ENCODE measurements around the gene ATOH7. TPM values are rescaled to one million over a fixed set of nuclear protein-coding genes. Genes with fewer than 3 reads are reported as not detected.

ATOH7 gene
- total RNA-seq, 1 experiment from 2014 or later, result not detected

DNA sequence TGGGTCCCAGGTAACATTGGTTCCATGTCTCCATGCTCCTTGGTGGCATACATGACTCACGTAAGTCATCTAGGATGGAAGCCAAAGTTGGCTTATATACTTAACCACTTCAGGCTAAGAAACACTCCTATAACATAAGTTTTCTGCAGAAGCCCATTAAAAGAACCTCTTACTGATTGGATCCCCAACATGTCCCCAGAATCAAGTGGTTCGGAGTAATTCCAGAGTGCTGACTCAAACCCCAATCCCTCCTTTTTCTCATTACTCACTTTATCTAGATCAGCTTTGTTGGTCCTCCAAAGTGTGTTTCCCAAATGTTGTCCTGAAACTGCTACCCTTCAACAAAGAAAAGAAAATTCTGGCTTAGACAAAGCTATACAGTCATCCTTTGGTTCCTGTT is 10.1 kb upstream of the ATOH7 start:
- no peak overlapping the region for H3K4me3 ChIP-seq (ENCODE audit: low read length)
- no peak for DNase-seq
- no peak overlapping the region for H2AFZ ChIP-seq (ENCODE audit: low read length)
- H3K9me3 ChIP-seq (ENCODE audit: low read length), result no peaks in the 10 kb centered on the region
- H3K4me2 ChIP-seq (ENCODE audit: low read depth, low read length, poor library complexity, severe bottlenecking), result no peak overlapping the region
- H3K9me2 ChIP-seq (replicated peaks; ENCODE audit: insufficient read depth, low read length), result no peaks in the 10 kb centered on the region
- no peaks in the 10 kb centered on the region for H3K27me3 ChIP-seq (ENCODE audit: low read length)
- no peaks in the 10 kb centered on the region for H3K4me1 ChIP-seq (ENCODE audit: low read length)
- H3K27ac ChIP-seq (ENCODE audit: low read length), result no peak overlapping the region
- H4K20me1 ChIP-seq (ENCODE audit: insufficient read depth, low read depth, low read length), result no peaks in the 10 kb centered on the region
- no peaks in the 10 kb centered on the region for H3K36me3 ChIP-seq (ENCODE audit: insufficient read depth, low read length)
- no peaks in the 10 kb centered on the region for H3K79me2 ChIP-seq (ENCODE audit: low read length)
- no peak overlapping the region for H3K9ac ChIP-seq (ENCODE audit: low read length)

DNA sequence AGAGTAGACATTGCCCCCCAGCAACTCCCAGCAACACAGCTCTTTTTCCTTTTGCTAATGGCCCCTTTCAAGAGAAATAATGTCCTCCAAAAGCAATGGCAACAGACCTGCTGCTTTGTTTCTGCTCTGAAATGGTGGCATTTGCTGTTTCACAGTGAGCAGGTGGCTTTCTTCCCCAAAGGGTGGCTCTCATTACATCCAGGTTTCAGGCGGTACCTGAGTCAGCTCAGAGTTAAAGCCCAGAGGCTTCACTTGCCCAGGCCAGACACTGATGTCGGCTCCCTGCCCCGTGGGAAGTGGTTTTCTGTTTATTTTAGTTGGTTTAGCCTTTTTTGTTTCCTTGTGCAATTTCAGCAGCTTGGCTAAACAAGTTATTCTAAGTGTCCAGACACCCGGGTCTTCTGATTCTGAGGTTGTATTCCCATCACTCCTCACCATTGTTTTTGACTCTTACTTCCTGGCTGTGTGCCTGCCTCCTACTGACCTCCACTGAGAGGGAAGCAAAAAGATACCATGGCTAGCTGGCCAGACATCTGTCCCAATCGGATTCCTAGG is 7.8 kb upstream of the ATOH7 start:
- no peak for DNase-seq
- no peaks in the 10 kb centered on the region for H3K27me3 ChIP-seq (ENCODE audit: low read length)
- no peak overlapping the region for H3K9ac ChIP-seq (ENCODE audit: low read length)
- H3K9me2 ChIP-seq (replicated peaks; ENCODE audit: insufficient read depth, low read length), result no peaks in the 10 kb centered on the region
- H3K27ac ChIP-seq (ENCODE audit: low read length), result no peak overlapping the region
- no peaks in the 10 kb centered on the region for H3K4me1 ChIP-seq (ENCODE audit: low read length)
- no peak overlapping the region for H2AFZ ChIP-seq (ENCODE audit: low read length)
- H4K20me1 ChIP-seq (ENCODE audit: insufficient read depth, low read depth, low read length), result no peaks in the 10 kb centered on the region
- H3K79me2 ChIP-seq (ENCODE audit: low read length), result no peaks in the 10 kb centered on the region
- H3K4me3 ChIP-seq (ENCODE audit: low read length), result no peak overlapping the region
- H3K36me3 ChIP-seq (ENCODE audit: insufficient read depth, low read length), result no peaks in the 10 kb centered on the region
- no peaks in the 10 kb centered on the region for H3K9me3 ChIP-seq (ENCODE audit: low read length)
- no peak overlapping the region for H3K4me2 ChIP-seq (ENCODE audit: low read depth, low read length, poor library complexity, severe bottlenecking)

DNA sequence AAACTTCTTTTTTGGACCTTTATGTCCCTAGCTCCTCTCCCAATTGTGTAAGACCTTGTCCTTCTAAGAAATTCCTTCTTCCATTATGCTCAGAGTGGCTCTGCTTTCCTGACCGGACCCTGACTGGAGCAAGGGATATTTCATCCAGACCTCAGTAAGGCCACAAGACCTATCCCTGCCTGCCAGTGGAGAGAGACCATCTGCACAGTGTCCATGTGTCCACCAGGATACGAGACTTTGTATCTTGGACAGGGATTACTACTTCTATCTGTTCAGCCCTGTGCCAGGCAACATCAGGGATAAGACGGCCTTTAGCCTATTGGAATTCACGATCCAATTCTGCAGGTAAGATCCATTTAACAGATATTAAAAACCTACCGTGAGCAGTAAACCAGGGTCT is 7.2 kb upstream of the ATOH7 start:
- Histone ChIP-seq H3K36me3 (ENCODE audit: insufficient read depth, low read length) (no peaks in the 10 kb centered on the region), H3K4me2 (ENCODE audit: low read depth, low read length, poor library complexity, severe bottlenecking) (no peak overlapping the region), H4K20me1 (ENCODE audit: insufficient read depth, low read depth, low read length) (no peaks in the 10 kb centered on the region), H3K9ac (ENCODE audit: low read length) (no peak overlapping the region), H3K27me3 (ENCODE audit: low read length) (no peaks in the 10 kb centered on the region), H3K4me3 (ENCODE audit: low read length) (no peak overlapping the region), H2AFZ (ENCODE audit: low read length) (no peak overlapping the region), H3K79me2 (ENCODE audit: low read length) (no peaks in the 10 kb centered on the region), H3K27ac (ENCODE audit: low read length) (no peak overlapping the region), H3K9me3 (ENCODE audit: low read length) (no peaks in the 10 kb centered on the region), H3K4me1 (ENCODE audit: low read length) (no peaks in the 10 kb centered on the region), H3K9me2 (replicated peaks; ENCODE audit: insufficient read depth, low read length) (no peaks in the 10 kb centered on the region)
- DNase-seq, result no peak

DNA sequence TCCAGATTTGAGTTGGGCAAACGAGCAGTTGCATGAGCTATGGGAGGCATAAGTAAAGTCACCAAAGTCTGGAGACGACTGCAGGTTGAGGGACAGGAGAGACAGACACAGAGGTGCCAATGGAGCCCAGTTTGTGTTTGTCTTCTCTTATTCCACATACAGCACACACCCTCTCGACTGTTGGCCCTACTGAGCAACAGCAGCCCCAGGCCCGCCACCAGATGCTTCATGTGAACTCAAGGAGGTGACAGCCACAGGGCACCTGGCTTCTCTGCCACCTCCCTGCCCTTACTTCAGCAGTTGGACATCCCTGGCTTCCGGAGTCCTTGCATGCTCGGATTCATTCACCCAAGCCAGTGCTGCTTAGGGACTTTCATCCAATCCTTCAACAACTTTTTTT is 6.5 kb upstream of the ATOH7 start:
- no peaks in the 10 kb centered on the region for H3K9me2 ChIP-seq (replicated peaks; ENCODE audit: insufficient read depth, low read length)
- H4K20me1 ChIP-seq (ENCODE audit: insufficient read depth, low read depth, low read length), result no peaks in the 10 kb centered on the region

DNA sequence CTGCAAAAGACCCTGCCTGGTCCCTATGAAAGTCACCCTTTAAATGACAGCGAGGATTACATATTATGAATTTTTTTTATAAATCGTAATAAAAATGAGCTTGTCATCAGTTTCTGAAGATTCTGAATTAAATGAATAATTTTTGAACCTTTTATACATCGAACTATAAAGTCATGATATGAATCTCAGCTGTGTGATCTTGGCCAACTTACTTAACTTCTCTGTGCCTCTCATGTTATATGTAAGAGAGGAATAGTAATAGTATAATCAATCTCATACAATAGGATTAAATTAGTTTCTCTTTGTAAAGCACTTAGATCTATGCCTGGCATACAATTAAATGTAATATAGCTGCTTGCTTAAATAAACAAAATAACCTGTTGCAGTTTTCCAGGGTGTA is 5.3 kb upstream of the ATOH7 start:
- Histone ChIP-seq H3K79me2 (ENCODE audit: low read length) (no peaks in the 10 kb centered on the region), H3K4me3 (ENCODE audit: low read length) (no peak overlapping the region), H3K36me3 (ENCODE audit: insufficient read depth, low read length) (no peaks in the 10 kb centered on the region), H3K27ac (ENCODE audit: low read length) (no peak overlapping the region), H2AFZ (ENCODE audit: low read length) (no peak overlapping the region), H3K4me1 (ENCODE audit: low read length) (no peaks in the 10 kb centered on the region), H3K4me2 (ENCODE audit: low read depth, low read length, poor library complexity, severe bottlenecking) (no peak overlapping the region), H3K9me2 (replicated peaks; ENCODE audit: insufficient read depth, low read length) (no peaks in the 10 kb centered on the region), H3K9ac (ENCODE audit: low read length) (no peak overlapping the region), H3K9me3 (ENCODE audit: low read length) (no peaks in the 10 kb centered on the region), H4K20me1 (ENCODE audit: insufficient read depth, low read depth, low read length) (no peaks in the 10 kb centered on the region), H3K27me3 (ENCODE audit: low read length) (no peaks in the 10 kb centered on the region)
- no peak for DNase-seq

More for the DNA sequence above, 6.5 kb upstream of the ATOH7 start:
- no peak for DNase-seq
- Histone ChIP-seq H3K4me1 (ENCODE audit: low read length) (no peaks in the 10 kb centered on the region), H3K27me3 (ENCODE audit: low read length) (no peaks in the 10 kb centered on the region), H3K36me3 (ENCODE audit: insufficient read depth, low read length) (no peaks in the 10 kb centered on the region), H3K27ac (ENCODE audit: low read length) (no peak overlapping the region), H2AFZ (ENCODE audit: low read length) (no peak overlapping the region), H3K4me2 (ENCODE audit: low read depth, low read length, poor library complexity, severe bottlenecking) (no peak overlapping the region), H3K4me3 (ENCODE audit: low read length) (no peak overlapping the region), H3K9me3 (ENCODE audit: low read length) (no peaks in the 10 kb centered on the region), H3K9ac (ENCODE audit: low read length) (no peak overlapping the region), H3K79me2 (ENCODE audit: low read length) (no peaks in the 10 kb centered on the region)

DNA sequence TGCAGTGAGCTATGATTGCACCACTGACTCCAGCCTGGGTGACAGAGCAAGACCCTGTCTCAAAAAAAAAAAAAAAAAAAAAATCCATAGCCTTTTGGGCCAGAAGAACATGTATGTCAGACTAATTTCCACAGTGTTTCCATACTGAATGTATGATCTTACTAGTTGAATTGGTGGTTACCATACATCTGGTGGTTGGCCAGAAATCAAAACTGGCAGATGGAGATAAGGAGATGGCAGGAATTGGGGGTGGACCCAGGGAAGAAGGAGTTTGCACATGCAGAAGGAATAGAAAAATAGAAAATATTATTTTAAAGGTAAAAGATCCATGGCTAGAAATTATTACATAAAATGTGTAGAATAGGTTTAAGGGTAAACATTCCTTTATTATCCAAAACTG is 3.7 kb upstream of the ATOH7 start:
- H3K36me3 ChIP-seq (ENCODE audit: insufficient read depth, low read length), result no peaks in the 10 kb centered on the region
- H3K79me2 ChIP-seq (ENCODE audit: low read length), result no peaks in the 10 kb centered on the region
- no peaks in the 10 kb centered on the region for H3K9me2 ChIP-seq (replicated peaks; ENCODE audit: insufficient read depth, low read length)
- H3K27me3 ChIP-seq (ENCODE audit: low read length), result no peaks in the 10 kb centered on the region
- H2AFZ ChIP-seq (ENCODE audit: low read length), result no peak overlapping the region
- H3K4me3 ChIP-seq (ENCODE audit: low read length), result no peak overlapping the region
- no peak overlapping the region for H3K27ac ChIP-seq (ENCODE audit: low read length)
- H3K9me3 ChIP-seq (ENCODE audit: low read length), result no peaks in the 10 kb centered on the region
- peaks cover 13% of the 10 kb centered on the region for H3K4me1 ChIP-seq (ENCODE audit: low read length)
- DNase-seq, result no peak
- H3K9ac ChIP-seq (ENCODE audit: low read length), result no peak overlapping the region
- H4K20me1 ChIP-seq (ENCODE audit: insufficient read depth, low read depth, low read length), result no peaks in the 10 kb centered on the region
- H3K4me2 ChIP-seq (ENCODE audit: low read depth, low read length, poor library complexity, severe bottlenecking), result no peak overlapping the region

DNA sequence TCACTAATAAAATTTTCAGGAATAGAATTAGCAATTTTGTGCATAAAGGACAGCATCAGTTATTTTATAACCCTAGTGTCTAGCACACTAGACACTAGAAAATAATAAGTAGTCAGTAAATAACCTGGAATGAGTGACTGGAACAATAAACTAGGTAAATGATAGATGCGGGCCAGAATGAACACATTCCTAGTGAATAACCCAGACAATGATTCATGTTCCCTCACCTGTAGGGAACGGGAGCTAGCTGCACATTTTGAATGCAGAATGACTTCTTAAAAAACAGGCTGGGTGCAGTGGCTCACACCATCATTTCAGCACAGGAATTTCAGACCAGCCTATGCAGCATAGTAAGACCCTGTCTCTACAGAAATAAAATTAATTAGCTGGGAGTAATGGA is 3.2 kb upstream of the ATOH7 start:
- Histone ChIP-seq H3K4me3 (ENCODE audit: low read length) (no peak overlapping the region), H3K9me2 (replicated peaks; ENCODE audit: insufficient read depth, low read length) (no peaks in the 10 kb centered on the region)
- no peak for DNase-seq

DNA sequence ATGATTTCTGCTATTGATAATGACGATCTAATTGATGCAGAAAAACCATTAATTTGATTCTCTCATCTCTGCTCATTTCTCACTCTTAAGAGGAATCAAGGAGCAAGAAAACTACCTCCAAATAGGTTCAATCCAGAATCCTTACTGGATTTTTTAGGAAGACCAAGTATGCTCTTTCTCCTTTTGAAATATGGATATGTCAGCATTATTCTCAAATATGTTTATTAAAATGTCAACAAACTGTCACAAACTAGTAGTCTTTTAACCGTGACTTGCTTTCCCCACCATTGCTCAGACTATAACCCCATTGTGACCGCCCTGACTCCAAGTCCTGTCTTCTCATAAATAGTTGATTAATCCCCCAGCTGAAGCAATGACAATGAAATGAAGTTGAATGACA is 1.1 kb upstream of the ATOH7 start:
- no peak overlapping the region for H3K4me3 ChIP-seq (ENCODE audit: low read length)
- H3K9ac ChIP-seq (ENCODE audit: low read length), result no peak overlapping the region
- no peak overlapping the region for H3K4me2 ChIP-seq (ENCODE audit: low read depth, low read length, poor library complexity, severe bottlenecking)
- no peaks in the 10 kb centered on the region for H3K79me2 ChIP-seq (ENCODE audit: low read length)
- H3K27me3 ChIP-seq (ENCODE audit: low read length), result no peaks in the 10 kb centered on the region
- no peaks in the 10 kb centered on the region for H3K9me3 ChIP-seq (ENCODE audit: low read length)
- no peaks in the 10 kb centered on the region for H3K36me3 ChIP-seq (ENCODE audit: insufficient read depth, low read length)
- H2AFZ ChIP-seq (ENCODE audit: low read length), result no peak overlapping the region
- H3K9me2 ChIP-seq (replicated peaks; ENCODE audit: insufficient read depth, low read length), result no peaks in the 10 kb centered on the region
- H3K4me1 ChIP-seq (ENCODE audit: low read length), result peaks cover 13% of the 10 kb centered on the region
- no peak for DNase-seq
- H3K27ac ChIP-seq (ENCODE audit: low read length), result no peak overlapping the region
- H4K20me1 ChIP-seq (ENCODE audit: insufficient read depth, low read depth, low read length), result no peaks in the 10 kb centered on the region

More for the DNA sequence above, 3.2 kb upstream of the ATOH7 start:
- H3K9ac ChIP-seq (ENCODE audit: low read length), result no peak overlapping the region
- no peak overlapping the region for H3K4me2 ChIP-seq (ENCODE audit: low read depth, low read length, poor library complexity, severe bottlenecking)
- H4K20me1 ChIP-seq (ENCODE audit: insufficient read depth, low read depth, low read length), result no peaks in the 10 kb centered on the region
- no peak overlapping the region for H2AFZ ChIP-seq (ENCODE audit: low read length)
- H3K4me1 ChIP-seq (ENCODE audit: low read length), result peaks cover 13% of the 10 kb centered on the region
- no peaks in the 10 kb centered on the region for H3K36me3 ChIP-seq (ENCODE audit: insufficient read depth, low read length)
- no peak overlapping the region for H3K27ac ChIP-seq (ENCODE audit: low read length)
- H3K27me3 ChIP-seq (ENCODE audit: low read length), result no peaks in the 10 kb centered on the region
- no peaks in the 10 kb centered on the region for H3K79me2 ChIP-seq (ENCODE audit: low read length)
- no peaks in the 10 kb centered on the region for H3K9me3 ChIP-seq (ENCODE audit: low read length)

Measured in Karpas-422 (cell line).